Adrenal gland (tissue), 12 donors: ENCODE results near the gene MAGOHB. TPM values are rescaled to one million over a fixed set of nuclear protein-coding genes. Genes with fewer than 3 reads are reported as not detected.

Source experiments
- DNase-seq, 7 donors: peaks; one replicate each; pipeline ENCODE4 v3.0.0-alpha.2; 2019 to 2020
- H3K27ac ChIP-seq, 5 donors: fragments of 200-600 bp; sonication (generic) in 4 of 5; 1 replicate in 3 of 5; 2 replicates in 2 of 5; pipeline versions ENCODE4 v1.5.1 to v1.8.0; 2016 to 2020; ENCODE audit warnings: mild to moderate bottlenecking in 1 of 5
- H3K27me3 ChIP-seq: fragments of 200-600 bp; 2 replicates; pipeline ENCODE4 v1.8.0; 2021
- H3K36me3 ChIP-seq, 2 donors: fragments of 200-600 bp; replicated peaks in 1 of 2; 1 replicate in 1 of 2; 2 replicates in 1 of 2; pipeline versions ENCODE4 v1.5.1 to v1.8.0; 2018 to 2022
- H3K4me1 ChIP-seq, 2 donors: fragments of 200-600 bp; replicated peaks in 1 of 2; 1 replicate in 1 of 2; 2 replicates in 1 of 2; pipeline versions ENCODE4 v1.5.1 to v1.8.0; 2018 to 2021
- H3K4me3 ChIP-seq, 4 donors: fragments of 200-600 bp; sonication (generic) in 3 of 4; one replicate each; pipeline ENCODE4 v1.5.1; 2016 to 2018
- H3K9me3 ChIP-seq, 3 donors: fragments of 200-600 bp; sonication (generic) in 1 of 3; replicated peaks in 1 of 3; 1 replicate in 2 of 3; 2 replicates in 1 of 3; pipeline versions ENCODE4 v1.5.1 to v1.8.0; 2016 to 2021
- POLR2A ChIP-seq, 2 donors: fragments of 450-650 bp; IDR thresholded peaks; one replicate each; pipeline ENCODE4 v1.6.1; 2017; ENCODE audit warnings: antibody characterized with exemption in 2 of 2, mild to moderate bottlenecking in 2 of 2, moderate library complexity in 1 of 2
- WGBS, 4 donors: extraction: QIAGEN DNeasy Blood & Tissue Kit in 2 of 4; methylation state at CpG; one replicate each; pipeline versions ENCODE4 v1.1.5 to v1.1.7; 2013 to 2017; 5-methylcytosine and 5-hydroxymethylcytosine counted together
- intact Hi-C, 2 donors: fragments of 100-400 bp; cut with DNase I; formaldehyde crosslinking; loops; one replicate each; pipeline versions ENCODE4 v1.14.1 to v1.15.0; 2022 to 2023
- polyA plus RNA-seq, 3 donors: library from polyadenylated mRNA; stranded (reverse); fragments of 200-250 nt in 2 of 3; fragments of 350-450 nt in 1 of 3; fragmentation: Illumina TruSeq in 1 of 3; extraction: RNeasy Lipid Tissue Mini Kit (QIAGEN cat#74804) in 1 of 3; gene quantifications; one replicate each; pipeline ENCODE4 v1.2.3, GENCODE V29; 2013 to 2014
- total RNA-seq, 9 donors: library from RNA; depleted of rRNA in 4 of 9; stranded (reverse); fragments of >200 nt in 4 of 9; fragments of 120-200 nt in 1 of 9; fragmentation: NEBNext Ultra II Directional in 1 of 9; extraction: Animal tissue kit (Norgen Biotek cat#: 25700) in 1 of 9; gene quantifications; one replicate each; pipeline versions ENCODE4 v1.1.0 to v1.2.4, GENCODE V29; 2013 to 2023
- TF ChIP-seq, protein P1 (sequence below), 6 experiments: fragments of 450-650 bp in 4 of 6; fragments of 200-600 bp in 2 of 6; sonication (generic) in 1 of 6; IDR thresholded peaks; 1 replicate in 5 of 6; 2 replicates in 1 of 6; pipeline versions ENCODE4 v1.5.1 to v1.8.0; 2016 to 2021; ENCODE audit warnings: antibody characterized with exemption in 6 of 6, mild to moderate bottlenecking in 2 of 6, moderate library complexity in 1 of 6
- donor health status: healthy with polysubstance abuse.
- donor health status: Bipolar disorder and iron deficiency.
- donor health status: DM: yes; HTN: yes; CAD: no.
- donor health status: DM: no; HTN: no; CAD: no.
- donor health status: DM: no; HTN: no; CAD: no.
- donor health status: DM: yes; HTN: yes; CAD: no.

MAGOHB gene
- total and polyA plus RNA-seq, 12 donors, result 4.4 to 38.7 (median 19.3) TPM

DNA sequence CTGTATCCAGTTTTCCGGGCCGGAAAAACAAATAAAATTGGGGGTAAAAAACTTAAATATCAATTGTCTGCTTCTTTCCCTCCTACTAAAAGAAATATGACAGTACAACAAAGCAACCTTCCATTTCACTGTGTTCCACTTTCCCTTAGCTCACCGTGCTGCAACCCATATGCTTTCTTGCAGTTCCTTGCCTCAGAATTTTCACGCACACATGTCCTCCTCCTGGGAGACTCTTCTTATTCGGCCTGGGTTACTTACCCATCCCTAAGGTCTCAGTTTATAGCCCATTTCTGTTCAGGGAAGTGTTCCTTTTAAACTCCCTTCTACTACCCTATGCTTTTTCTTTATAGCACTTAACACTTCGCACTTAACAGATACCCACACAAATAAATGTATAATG is 4.5 kb upstream of the MAGOHB start:
- no peak for DNase-seq
- H3K4me3 ChIP-seq, result no peak overlapping the region
- no peak overlapping the region for H3K27ac ChIP-seq
- no peaks in the 10 kb centered on the region for H3K36me3 ChIP-seq
- H3K27me3 ChIP-seq, result peaks cover 7% of the 10 kb centered on the region
- peaks cover 0 to 4% of the 10 kb centered on the region in 2 donors for H3K4me1 ChIP-seq
- intact Hi-C loops, result loop anchor here (5.0 to 10.0 kb wide), 2 partner anchors 59 to 107 kb away; partner anchors contain the start of gene YBX3 (in 1 of the 2)
- 67 to 79% (median 74%) methylated on average over 6 of the region's 6 CpGs for WGBS, 4 donors
- TF ChIP-seq POLR2A (IDR thresholded peaks at IDR 0.05), result no peak
- TF ChIP-seq, protein P1, sequence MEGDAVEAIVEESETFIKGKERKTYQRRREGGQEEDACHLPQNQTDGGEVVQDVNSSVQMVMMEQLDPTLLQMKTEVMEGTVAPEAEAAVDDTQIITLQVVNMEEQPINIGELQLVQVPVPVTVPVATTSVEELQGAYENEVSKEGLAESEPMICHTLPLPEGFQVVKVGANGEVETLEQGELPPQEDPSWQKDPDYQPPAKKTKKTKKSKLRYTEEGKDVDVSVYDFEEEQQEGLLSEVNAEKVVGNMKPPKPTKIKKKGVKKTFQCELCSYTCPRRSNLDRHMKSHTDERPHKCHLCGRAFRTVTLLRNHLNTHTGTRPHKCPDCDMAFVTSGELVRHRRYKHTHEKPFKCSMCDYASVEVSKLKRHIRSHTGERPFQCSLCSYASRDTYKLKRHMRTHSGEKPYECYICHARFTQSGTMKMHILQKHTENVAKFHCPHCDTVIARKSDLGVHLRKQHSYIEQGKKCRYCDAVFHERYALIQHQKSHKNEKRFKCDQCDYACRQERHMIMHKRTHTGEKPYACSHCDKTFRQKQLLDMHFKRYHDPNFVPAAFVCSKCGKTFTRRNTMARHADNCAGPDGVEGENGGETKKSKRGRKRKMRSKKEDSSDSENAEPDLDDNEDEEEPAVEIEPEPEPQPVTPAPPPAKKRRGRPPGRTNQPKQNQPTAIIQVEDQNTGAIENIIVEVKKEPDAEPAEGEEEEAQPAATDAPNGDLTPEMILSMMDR (IDR thresholded peaks at IDR 0.05), result no peak
- no peaks in the 10 kb centered on the region for H3K9me3 ChIP-seq

DNA sequence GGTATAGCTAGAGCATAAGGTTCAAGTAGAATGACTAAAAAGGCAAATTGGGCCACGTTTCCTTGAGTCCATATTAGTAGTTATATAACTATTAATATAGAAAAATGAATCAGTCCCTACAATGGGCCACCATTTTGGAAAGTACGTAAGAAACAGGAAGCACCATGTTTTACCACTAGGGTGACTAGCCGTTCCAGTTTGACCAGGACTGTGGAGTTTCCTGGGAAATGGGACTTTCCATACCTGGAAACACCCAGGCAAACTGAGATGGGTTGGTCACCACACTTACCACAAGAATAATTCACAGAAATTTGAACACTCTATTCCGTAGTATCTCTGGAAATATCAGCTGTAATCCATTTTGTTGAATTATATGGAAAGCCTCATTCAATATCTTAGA is 2.1 kb upstream of the MAGOHB start:
- H3K4me1 ChIP-seq, result peaks cover 0 to 17% of the 10 kb centered on the region in 2 donors
- DNase-seq, result no peak
- H3K4me3 ChIP-seq, result no peak overlapping the region
- WGBS, 4 donors, result 65 to 78% (median 68%) methylated on average over 4 of the region's 4 CpGs
- no peak overlapping the region for H3K27ac ChIP-seq
- no peaks in the 10 kb centered on the region for H3K36me3 ChIP-seq
- intact Hi-C loops, result loop anchor here (5.0 to 10.0 kb wide), 2 partner anchors 62 to 109 kb away; partner anchors contain the start of gene YBX3 (in 1 of the 2)
- H3K27me3 ChIP-seq, result no peaks in the 10 kb centered on the region
- TF ChIP-seq, protein P1 (IDR thresholded peaks at IDR 0.05), result no peak
- TF ChIP-seq POLR2A (IDR thresholded peaks at IDR 0.05), result no peak
- H3K9me3 ChIP-seq, result no peaks in the 10 kb centered on the region

DNA sequence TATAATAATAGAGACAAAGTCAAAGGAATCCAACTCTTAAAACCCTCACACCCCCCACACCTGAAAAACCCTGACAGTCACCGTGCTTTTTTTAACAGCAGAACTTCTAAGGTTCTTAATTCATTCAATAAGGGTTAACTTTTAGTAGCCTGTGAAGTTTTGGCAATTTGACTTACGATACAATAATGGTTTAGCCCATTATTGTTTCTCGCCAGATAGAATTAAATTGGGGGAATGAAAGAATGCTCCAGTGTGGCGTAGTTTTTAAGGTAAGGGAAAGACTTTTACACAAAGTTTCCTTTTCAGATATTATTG is 604 bp upstream of the MAGOHB start:
- TF ChIP-seq, protein P1 (IDR thresholded peaks at IDR 0.05), result no peak
- no peak for TF ChIP-seq POLR2A (IDR thresholded peaks at IDR 0.05)
- no peak for DNase-seq
- Histone ChIP-seq H3K27me3 (no peaks in the 10 kb centered on the region), H3K4me1 (peaks cover 0 to 17% of the 10 kb centered on the region in 2 donors), H3K36me3 (peaks cover 0 to 12% of the 10 kb centered on the region in 2 donors), H3K9me3 (no peaks in the 10 kb centered on the region), H3K27ac (peak overlapping the region in 3 of 5 donors; percentile 82 to 90 (median 82)), H3K4me3 (peak overlapping the region; percentile 16 to 96 (median 88))
- 22 to 28% (median 25%) methylated on average over 4 of the region's 4 CpGs for WGBS, 4 donors
- intact Hi-C loops, result loop anchor here in 1 of 2 donors (10.0 kb wide), 1 partner anchor 111 kb away; the partner anchor contains the start of gene YBX3

DNA sequence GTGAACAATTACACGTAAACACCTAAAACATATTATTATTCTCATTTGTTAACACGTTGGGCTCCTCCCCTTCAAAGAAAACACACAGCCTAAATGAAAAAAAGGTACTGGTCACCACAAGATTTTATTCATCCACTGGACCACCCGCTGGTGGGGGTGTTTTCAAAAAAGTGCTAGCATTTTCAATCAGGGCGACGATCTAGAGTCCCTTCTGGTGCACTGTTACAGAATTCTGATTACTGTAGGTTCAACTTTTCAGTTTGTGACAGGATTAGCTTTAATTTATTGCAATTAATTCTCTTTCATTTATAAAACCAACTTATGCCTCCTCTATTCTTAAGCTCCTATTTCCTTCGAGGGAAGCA is 443 bp downstream of the MAGOHB start:
- TF ChIP-seq, protein P1 (IDR thresholded peaks at IDR 0.05), result no peak
- TF ChIP-seq POLR2A (IDR thresholded peaks at IDR 0.05), result no peak
- no peaks in the 10 kb centered on the region for H3K9me3 ChIP-seq
- H3K4me1 ChIP-seq, result peaks cover 0 to 17% of the 10 kb centered on the region in 2 donors
- peaks cover 0 to 21% of the 10 kb centered on the region in 2 donors for H3K36me3 ChIP-seq
- WGBS, 4 donors, result 0 to 2% (median 1%) methylated on average over 6 of the region's 6 CpGs
- H3K4me3 ChIP-seq, result peak overlapping the region; percentile 79 to 96 (median 88)
- H3K27me3 ChIP-seq, result no peaks in the 10 kb centered on the region
- intact Hi-C loops, result loop anchor here in 1 of 2 donors (10.0 kb wide), 1 partner anchor 112 kb away; the partner anchor contains the start of gene YBX3
- no peak for DNase-seq
- H3K27ac ChIP-seq, result peak overlapping the region; percentile 67 to 90 (median 82)
